Stimulated activated memory B cell treated with anti-CD40 and anti-IgM and Interleukin-4, amounts not matched to agents 10 μg/mL and 1 μg/mL and 100 μg/mL, for 72 hours (primary cell): ENCODE measurements around the gene HLA-B.
"Not testable (repeated sequence)": the region's sequence is repeated elsewhere in the genome, so short reads cannot be mapped to it uniquely, and the experiment has no call there.

Source experiments
- ATAC-seq: fragments of 150-1000 bp; cut with Tn5 transposase; 2 replicates; pipeline ENCODE4 v1.10.0; 2021
- H3K27ac Mint-ChIP-seq: one replicate; pipeline ENCODE4 v1.8.0; 2022; ENCODE audit warnings: mild to moderate bottlenecking, mixed read lengths
- H3K27me3 Mint-ChIP-seq: one replicate; pipeline ENCODE4 v1.8.0; 2022; ENCODE audit warnings: mixed read lengths
- H3K36me3 Mint-ChIP-seq: one replicate; pipeline ENCODE4 v1.8.0; 2022; ENCODE audit warnings: mixed read lengths
- H3K4me1 Mint-ChIP-seq: one replicate; pipeline ENCODE4 v1.8.0; 2022; ENCODE audit warnings: mixed read lengths
- H3K4me3 Mint-ChIP-seq: one replicate; pipeline ENCODE4 v1.8.0; 2022; ENCODE audit warnings: mild to moderate bottlenecking, moderate library complexity, mixed read lengths
- H3K9me3 Mint-ChIP-seq: one replicate; pipeline ENCODE4 v1.8.0; 2022; ENCODE audit warnings: mixed read lengths

HLA-B gene

GRCh38 chr6:31393932-31394331, 37.0 kb upstream of the HLA-B start:
- Mint-ChIP-seq H3K4me3 (no peak overlapping the region), H3K4me1 (peaks cover 6% of the 10 kb centered on the region), H3K9me3 (no peaks in the 10 kb centered on the region), H3K36me3 (peaks cover 6% of the 10 kb centered on the region), H3K27me3 (no peaks in the 10 kb centered on the region), H3K27ac (no peak overlapping the region)
- no peak for ATAC-seq

- not testable (repeated sequence) for H3K4me3 Mint-ChIP-seq, H3K27me3 Mint-ChIP-seq, H3K36me3 Mint-ChIP-seq, ATAC-seq, H3K27ac Mint-ChIP-seq, H3K9me3 Mint-ChIP-seq, H3K4me1 Mint-ChIP-seq
These were observed 32.8 kb upstream of the HLA-B start for GRCh38 chr6:31389802-31390132.

- H3K4me1 Mint-ChIP-seq, H3K36me3 Mint-ChIP-seq, H3K9me3 Mint-ChIP-seq, ATAC-seq, H3K27me3 Mint-ChIP-seq, H3K27ac Mint-ChIP-seq, H3K4me3 Mint-ChIP-seq: not testable (repeated sequence)
These were observed 32.2 kb upstream of the HLA-B start for GRCh38 chr6:31388916-31389801.

- no peaks in the 10 kb centered on the region for H3K4me1 Mint-ChIP-seq
- H3K27ac Mint-ChIP-seq: no peak overlapping the region
- no peak overlapping the region for H3K4me3 Mint-ChIP-seq
- no peaks in the 10 kb centered on the region for H3K9me3 Mint-ChIP-seq
- ATAC-seq: no peak
- H3K36me3 Mint-ChIP-seq: no peaks in the 10 kb centered on the region
- H3K27me3 Mint-ChIP-seq: no peaks in the 10 kb centered on the region
These were observed 30.0 kb upstream of the HLA-B start for GRCh38 chr6:31386977-31387376.

GRCh38 chr6:31386099-31386498, 29.1 kb upstream of the HLA-B start:
- Mint-ChIP-seq H3K27me3 (no peaks in the 10 kb centered on the region), H3K4me3 (no peak overlapping the region), H3K4me1 (no peaks in the 10 kb centered on the region), H3K9me3 (no peaks in the 10 kb centered on the region), H3K27ac (no peak overlapping the region), H3K36me3 (no peaks in the 10 kb centered on the region)
- ATAC-seq: no peak

GRCh38 chr6:31385041-31385440, 28.1 kb upstream of the HLA-B start:
- H3K9me3 Mint-ChIP-seq: no peaks in the 10 kb centered on the region
- no peak overlapping the region for H3K4me3 Mint-ChIP-seq
- H3K27ac Mint-ChIP-seq: no peak overlapping the region
- H3K27me3 Mint-ChIP-seq: peaks cover under 1% of the 10 kb centered on the region
- no peaks in the 10 kb centered on the region for H3K36me3 Mint-ChIP-seq
- no peak for ATAC-seq
- H3K4me1 Mint-ChIP-seq: no peaks in the 10 kb centered on the region

- Mint-ChIP-seq H3K4me3 (no peak overlapping the region), H3K27ac (no peak overlapping the region)
These were observed 26.2 kb upstream of the HLA-B start for GRCh38 chr6:31383149-31383548.

GRCh38 chr6:31381666-31382065, 24.7 kb upstream of the HLA-B start:
- no peak for ATAC-seq
- Mint-ChIP-seq H3K4me1 (no peaks in the 10 kb centered on the region), H3K36me3 (no peaks in the 10 kb centered on the region), H3K4me3 (no peak overlapping the region), H3K27ac (no peak overlapping the region), H3K9me3 (no peaks in the 10 kb centered on the region), H3K27me3 (peaks cover 28% of the 10 kb centered on the region)

More at GRCh38 chr6:31383149-31383548, 26.2 kb upstream of the HLA-B start:
- ATAC-seq: no peak
- no peaks in the 10 kb centered on the region for H3K36me3 Mint-ChIP-seq
- H3K27me3 Mint-ChIP-seq: peaks cover 20% of the 10 kb centered on the region
- no peaks in the 10 kb centered on the region for H3K4me1 Mint-ChIP-seq
- H3K9me3 Mint-ChIP-seq: no peaks in the 10 kb centered on the region

- no peak for ATAC-seq
- Mint-ChIP-seq H3K4me3 (no peak overlapping the region), H3K9me3 (no peaks in the 10 kb centered on the region), H3K36me3 (no peaks in the 10 kb centered on the region), H3K27ac (no peak overlapping the region), H3K4me1 (no peaks in the 10 kb centered on the region), H3K27me3 (peaks cover 28% of the 10 kb centered on the region)
These were observed 22.9 kb upstream of the HLA-B start for GRCh38 chr6:31379850-31380249.

GRCh38 chr6:31378721-31379103, 21.7 kb upstream of the HLA-B start:
- Mint-ChIP-seq H3K27me3 (peaks cover 28% of the 10 kb centered on the region), H3K4me1 (no peaks in the 10 kb centered on the region), H3K36me3 (no peaks in the 10 kb centered on the region), H3K9me3 (no peaks in the 10 kb centered on the region), H3K27ac (no peak overlapping the region), H3K4me3 (no peak overlapping the region)
- no peak for ATAC-seq

GRCh38 chr6:31378062-31378720, 21.2 kb upstream of the HLA-B start:
- Mint-ChIP-seq H3K9me3 (no peaks in the 10 kb centered on the region), H3K4me1 (no peaks in the 10 kb centered on the region), H3K27ac (no peak overlapping the region), H3K4me3 (no peak overlapping the region), H3K27me3 (peaks cover 28% of the 10 kb centered on the region), H3K36me3 (no peaks in the 10 kb centered on the region)
- ATAC-seq: no peak

- ATAC-seq: no peak
- H3K27ac Mint-ChIP-seq: no peak overlapping the region
- peaks cover 2% of the 10 kb centered on the region for H3K9me3 Mint-ChIP-seq
- H3K27me3 Mint-ChIP-seq: peaks cover 28% of the 10 kb centered on the region
- no peaks in the 10 kb centered on the region for H3K4me1 Mint-ChIP-seq
- no peak overlapping the region for H3K4me3 Mint-ChIP-seq
- no peaks in the 10 kb centered on the region for H3K36me3 Mint-ChIP-seq
These were observed 20.1 kb upstream of the HLA-B start for GRCh38 chr6:31377029-31377428.

- no peak overlapping the region for H3K27ac Mint-ChIP-seq
- ATAC-seq: no peak
- H3K27me3 Mint-ChIP-seq: peaks cover 28% of the 10 kb centered on the region
- H3K4me3 Mint-ChIP-seq: no peak overlapping the region
- H3K9me3 Mint-ChIP-seq: peaks cover 4% of the 10 kb centered on the region
- no peaks in the 10 kb centered on the region for H3K4me1 Mint-ChIP-seq
- H3K36me3 Mint-ChIP-seq: no peaks in the 10 kb centered on the region
These were observed 18.7 kb upstream of the HLA-B start for GRCh38 chr6:31375699-31376098.

GRCh38 chr6:31374118-31374517, 17.1 kb upstream of the HLA-B start:
- H3K27me3 Mint-ChIP-seq: peaks cover 23% of the 10 kb centered on the region
- H3K9me3 Mint-ChIP-seq, H3K27ac Mint-ChIP-seq, H3K4me3 Mint-ChIP-seq, ATAC-seq, H3K4me1 Mint-ChIP-seq, H3K36me3 Mint-ChIP-seq: not testable (repeated sequence)

- no peaks in the 10 kb centered on the region for H3K36me3 Mint-ChIP-seq
- H3K27me3 Mint-ChIP-seq: peaks cover 11% of the 10 kb centered on the region
- no peak overlapping the region for H3K4me3 Mint-ChIP-seq
- H3K27ac Mint-ChIP-seq: no peak overlapping the region
- H3K9me3 Mint-ChIP-seq: peaks cover 4% of the 10 kb centered on the region
- no peak for ATAC-seq
- no peaks in the 10 kb centered on the region for H3K4me1 Mint-ChIP-seq
These were observed 11.5 kb upstream of the HLA-B start for GRCh38 chr6:31368461-31368860.
